NCI-H1417 (cell line): ENCODE results near the gene ARHGEF7.

ENCODE experiments used
- DNase-seq, 3 experiments: peaks; one replicate each; lab custom pipeline; 2025; lab: John Stamatoyannopoulos, UW

Gene ARHGEF7

DNA sequence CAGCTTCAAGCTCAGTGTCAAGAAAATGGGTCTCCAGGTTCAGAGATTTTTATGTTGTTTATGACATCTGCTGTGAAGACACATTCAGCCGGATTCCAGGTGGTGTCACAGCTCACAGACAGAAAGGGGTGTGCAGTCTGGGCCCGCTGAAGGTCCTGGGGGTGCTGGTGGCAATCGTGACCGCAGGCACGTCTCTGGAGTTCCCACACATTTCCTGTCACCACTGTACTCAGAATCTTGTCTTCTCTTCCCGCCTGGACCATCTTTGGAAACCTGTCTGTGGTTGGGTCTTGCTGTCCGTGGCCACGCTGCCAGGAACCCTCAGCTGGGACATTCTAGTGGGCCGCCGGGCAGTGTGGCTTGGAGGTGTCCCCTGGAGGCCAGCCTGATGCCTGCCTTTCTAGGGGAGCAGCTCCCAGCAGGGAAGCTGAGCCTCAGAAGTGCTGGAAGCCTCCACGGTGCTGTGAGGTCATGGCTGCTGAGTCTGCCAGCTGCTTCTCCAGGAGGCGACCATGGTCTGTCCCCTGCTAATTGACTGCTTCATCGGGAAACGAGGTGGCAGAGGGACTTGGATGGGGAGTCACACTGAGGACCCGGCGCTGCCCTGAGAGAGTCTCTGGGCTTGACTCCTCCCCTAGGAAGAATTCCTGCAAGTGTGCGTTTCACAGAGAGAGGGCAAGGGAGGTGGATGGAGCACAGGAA is 209.0 kb downstream of the ARHGEF7 start:
- DNase-seq: no peak

DNA sequence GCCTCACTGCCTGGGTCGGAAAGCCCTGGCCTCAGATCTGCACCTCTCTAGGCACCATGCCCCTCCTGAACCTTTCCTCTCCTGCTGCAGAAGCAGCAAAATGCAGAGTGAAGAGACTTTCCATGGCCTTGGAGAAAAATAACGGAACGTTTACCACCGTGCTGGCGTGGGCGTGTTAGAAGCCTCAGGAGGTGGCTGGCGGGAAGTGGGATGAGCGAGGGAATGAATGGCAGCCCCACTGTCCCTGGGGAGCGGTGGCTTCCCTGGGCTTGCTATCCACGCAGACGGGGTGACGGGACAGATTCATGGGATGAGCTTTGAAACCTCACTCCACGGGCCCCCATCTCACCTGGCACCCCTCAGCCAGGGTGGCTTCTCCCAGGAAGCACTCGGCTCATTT is 209.6 kb downstream of the ARHGEF7 start:
- DNase-seq: no peak

DNA sequence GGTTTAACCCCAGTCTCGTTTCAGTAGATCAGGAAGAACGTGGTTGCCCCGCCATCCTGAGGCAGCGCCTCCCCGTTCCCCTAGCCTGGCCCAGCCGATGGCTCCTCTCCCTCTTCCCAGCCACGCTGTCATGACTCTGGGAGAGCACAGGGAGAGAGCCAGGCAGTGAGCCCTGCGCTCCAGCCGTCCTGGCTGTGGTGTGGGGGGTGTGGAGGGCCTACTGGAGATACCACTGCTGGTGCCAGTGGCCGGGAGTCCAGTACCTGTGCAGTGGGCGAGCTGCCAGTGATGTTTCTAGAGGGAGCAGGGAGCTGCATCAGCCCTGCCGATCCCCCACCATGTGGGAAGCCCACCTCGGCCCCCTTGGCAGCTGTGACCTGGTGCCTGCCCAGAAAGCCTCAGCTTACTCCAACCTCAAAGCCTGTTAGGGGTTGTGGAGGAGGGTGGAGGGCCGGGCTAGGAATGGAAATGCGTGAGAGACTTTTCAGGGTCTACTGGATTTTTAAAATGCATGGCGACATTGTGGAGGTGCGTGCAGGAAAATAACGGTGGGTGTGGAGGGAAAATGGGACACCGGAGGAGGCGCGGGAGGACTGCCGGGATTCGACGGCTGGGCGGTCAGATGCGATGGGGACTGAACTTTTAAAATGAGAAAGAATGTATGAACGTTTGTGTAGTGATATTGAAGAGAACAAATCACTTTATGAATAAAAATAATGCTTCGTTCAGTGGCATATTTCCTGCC is 210.2 kb downstream of the ARHGEF7 start:
- DNase-seq: no peak

DNA sequence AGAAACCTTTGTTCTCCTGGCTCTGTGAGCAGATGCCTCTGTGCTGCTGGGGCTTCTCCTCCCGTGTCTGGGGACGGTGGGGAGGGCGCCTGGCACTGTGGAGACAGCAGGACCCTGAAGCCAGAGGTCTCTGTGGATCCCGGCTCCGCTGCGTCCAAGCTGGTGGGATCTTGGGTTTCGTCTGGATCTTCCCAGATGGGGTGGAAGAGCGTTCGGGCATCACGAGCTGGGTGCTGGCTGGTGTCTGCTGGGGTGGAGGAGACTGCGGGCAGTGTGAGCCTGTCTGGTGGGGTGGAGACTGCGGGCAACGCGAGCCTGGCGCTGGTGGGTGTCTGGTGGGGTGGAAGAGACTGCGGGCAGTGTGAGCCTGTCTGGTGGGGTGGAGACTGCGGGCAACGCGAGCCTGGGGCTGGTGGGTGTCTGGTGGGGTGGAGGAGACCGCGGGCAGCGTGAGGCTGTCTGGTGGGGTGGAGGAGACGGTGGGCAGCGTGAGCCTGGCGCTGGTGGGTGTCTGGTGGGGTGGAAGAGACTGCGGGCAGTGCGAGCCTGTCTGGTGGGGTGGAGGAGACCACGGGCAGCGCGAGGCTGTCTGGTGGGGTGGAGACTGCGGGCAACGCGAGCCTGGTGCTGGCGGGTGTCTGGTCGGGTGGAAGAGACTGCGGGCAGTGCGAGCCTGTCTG is 211.0 kb downstream of the ARHGEF7 start:
- no peak for DNase-seq

DNA sequence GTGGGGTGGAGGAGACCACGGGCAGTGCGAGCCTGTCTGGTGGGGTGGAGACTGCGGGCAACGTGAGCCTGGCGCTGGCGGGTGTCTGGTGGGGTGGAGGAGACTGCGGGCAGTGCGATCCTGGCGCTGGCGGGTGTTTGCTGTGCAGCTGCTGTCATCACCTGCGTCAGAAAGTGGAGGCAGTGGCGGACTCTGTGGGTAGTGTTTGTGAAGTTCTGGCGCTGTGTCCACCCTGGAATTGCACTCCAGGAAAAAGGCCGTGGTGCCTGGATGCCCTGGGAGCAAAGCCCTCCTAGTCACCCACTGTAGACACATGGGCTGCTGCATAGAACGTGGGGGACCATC is 211.5 kb downstream of the ARHGEF7 start:
- DNase-seq: no peak

DNA sequence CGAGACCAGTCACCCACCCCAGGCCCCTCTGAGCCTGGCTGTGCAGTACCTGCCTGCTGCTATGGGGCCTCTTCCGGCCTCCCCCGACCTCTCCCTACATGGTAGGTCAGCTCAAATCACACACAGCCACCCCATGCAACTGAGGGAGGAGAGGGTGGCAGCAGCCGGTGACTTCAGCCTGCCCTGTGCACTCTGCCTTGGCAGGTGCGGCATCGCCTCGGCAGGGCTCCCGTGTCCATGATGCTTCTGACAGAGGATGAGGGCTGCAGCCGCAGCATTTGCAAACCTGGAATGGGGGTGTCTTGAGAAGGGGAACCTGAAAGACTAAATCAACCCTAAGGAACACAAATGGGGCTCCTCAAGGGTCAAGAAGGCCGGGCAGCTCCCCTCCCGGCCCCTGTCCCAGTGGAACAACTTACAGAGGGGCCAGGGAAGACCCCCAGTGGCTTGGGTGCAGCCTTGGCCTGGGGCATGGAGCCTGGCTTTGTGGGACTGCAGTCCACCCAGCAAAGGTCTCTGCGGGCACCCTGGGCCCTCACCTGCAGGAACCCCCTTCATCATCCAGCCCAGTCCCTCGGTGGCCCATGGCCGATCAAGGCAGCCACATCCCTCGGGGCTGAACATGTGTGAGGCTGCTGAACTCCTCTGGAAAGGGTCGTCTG is 212.0 kb downstream of the ARHGEF7 start:
- no peak for DNase-seq

DNA sequence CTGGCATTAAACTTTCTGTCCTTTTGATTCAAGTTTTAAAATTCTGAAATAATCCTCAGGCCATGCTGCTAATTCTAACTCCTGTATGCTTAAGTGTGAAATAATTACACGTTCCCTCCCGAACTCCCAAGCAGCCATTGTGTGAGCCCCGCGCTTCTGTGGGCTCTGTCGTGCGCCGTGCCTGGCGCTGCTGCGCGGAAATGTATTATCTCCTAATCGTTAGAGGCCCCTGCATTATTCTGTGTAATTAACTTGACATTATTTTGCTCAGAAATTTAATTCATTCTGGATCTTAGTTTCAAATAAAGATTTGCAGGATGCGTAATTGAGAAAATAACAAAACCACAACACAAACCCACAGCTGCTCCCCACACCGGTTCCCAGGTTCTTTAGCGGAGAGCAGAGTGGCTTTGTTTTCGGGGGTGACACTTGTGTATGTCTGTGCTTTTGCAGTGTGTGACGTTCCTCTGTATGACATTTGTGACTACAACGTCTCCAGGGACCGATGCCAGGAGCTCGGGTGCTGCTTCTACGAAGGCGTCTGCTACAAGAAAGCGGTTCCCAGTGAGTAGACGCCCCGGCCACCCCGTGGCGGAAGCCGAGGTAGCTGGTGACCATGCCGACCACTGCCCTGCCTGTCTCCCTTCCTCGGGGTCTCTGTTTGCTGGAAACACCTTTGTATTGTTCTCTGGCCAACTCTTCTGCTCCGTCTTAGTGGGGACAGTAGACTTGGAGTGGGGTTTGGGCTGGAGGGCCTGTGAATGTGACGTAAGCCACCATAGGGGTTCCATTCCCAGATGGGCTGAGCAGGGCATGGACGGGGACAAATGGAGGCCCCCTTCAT is 212.8 kb downstream of the ARHGEF7 start:
- DNase-seq: peak in 1 of 3 experiments; percentile 33

DNA sequence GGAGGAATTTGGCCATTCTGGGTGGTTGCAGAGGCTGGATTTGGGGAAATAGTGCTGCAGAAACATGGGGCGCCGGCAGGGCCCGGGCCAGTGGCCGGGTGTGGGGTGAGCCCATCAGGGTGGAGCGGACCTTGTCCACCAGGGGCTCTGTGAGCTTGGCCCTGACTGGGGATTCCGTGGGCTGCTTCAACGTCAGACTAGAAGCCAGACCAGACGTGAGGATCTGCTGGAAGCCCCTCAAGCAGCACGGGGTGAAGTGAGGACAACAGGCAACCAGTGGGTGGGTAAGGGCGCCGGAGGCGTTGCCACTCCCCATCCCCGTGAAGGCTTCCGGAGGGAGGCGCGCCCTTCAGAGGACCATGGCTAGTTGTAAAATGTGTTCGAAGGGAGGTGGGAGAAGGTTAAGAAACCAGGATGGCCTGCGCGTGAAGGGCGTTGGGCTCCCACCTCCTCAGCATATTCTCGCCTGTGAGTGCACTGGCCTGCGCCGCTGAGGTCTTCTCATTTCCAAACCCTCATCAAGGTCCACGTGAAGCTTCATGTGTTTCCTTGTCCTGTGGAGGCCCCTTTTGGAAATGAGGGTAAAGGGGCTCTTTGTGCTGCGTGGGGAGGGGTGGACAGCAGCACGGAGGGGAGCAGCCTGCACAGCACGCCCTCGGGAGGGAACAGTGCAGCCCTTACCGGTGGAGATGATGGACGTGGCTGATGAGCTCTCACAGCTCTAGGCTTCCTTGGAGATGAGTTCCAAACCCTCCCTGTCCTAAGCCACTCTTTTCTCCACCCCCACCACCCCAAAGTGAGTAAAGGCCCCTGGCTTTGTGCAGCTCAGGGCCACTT is 213.7 kb downstream of the ARHGEF7 start:
- no peak for DNase-seq

DNA sequence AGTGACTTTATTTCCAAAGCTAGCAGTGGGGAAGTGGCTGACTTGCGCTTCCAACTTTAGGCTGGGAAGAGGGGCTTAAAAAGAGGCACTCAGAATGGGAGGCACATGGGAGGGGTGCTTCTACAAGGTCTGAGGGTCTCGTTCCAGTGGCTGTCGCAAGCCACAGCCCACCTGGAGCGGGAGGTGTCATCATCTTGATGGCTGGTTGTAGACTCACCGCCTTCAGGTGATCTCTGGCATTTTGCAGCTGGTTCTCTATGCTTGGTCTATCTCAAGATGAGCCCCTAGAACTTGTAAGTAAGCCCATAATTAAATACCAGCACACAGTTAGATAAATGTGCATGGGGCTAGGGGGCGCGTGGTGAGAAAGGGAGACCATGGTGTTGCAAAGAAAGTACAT is 214.5 kb downstream of the ARHGEF7 start:
- no peak for DNase-seq

DNA sequence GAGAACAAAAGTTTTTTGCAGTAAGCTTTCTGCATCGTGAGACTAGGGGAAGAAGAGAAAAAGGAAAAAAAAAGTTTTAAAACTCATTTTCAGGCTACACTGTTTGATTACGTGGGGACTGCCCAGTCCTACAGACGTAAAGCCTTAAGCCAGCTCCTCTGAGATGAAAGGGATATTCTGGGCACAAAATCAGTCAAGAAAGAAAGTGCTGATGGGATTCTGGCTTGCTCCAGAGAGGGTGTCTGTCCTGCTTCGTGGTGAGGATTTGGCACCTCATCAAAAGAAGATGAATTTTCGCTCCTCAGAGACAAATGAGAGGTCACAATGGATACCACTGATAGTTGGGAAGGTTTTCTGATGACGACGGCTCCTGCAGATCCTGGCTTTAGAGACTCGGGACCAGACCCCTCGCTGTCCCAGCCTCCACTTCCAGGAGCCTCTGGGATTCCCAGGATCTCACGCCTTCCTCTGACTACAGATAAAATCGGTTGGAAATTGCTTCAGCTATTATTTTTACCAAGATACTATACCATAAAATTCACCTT is 215.0 kb downstream of the ARHGEF7 start:
- DNase-seq: no peak

DNA sequence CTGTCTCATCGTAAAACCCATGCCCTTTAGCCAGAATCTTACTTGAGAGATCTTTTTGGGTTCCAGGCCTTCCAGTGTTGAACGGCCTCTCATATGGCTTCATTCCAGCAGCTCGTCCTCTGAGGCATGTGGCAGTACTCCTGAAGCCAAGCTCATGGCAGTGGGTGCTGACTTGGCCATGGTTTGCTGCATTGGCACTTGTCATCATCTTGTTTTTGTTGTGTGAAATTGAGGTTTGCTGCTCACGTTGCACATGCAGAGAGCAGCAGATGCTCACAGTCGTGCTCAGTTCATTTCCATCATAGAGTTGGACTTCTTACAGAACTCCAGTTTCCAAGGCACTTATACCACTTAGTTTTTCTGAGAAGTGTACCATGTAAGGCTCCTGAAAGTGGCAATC is 220.2 kb downstream of the ARHGEF7 start:
- no peak for DNase-seq

DNA sequence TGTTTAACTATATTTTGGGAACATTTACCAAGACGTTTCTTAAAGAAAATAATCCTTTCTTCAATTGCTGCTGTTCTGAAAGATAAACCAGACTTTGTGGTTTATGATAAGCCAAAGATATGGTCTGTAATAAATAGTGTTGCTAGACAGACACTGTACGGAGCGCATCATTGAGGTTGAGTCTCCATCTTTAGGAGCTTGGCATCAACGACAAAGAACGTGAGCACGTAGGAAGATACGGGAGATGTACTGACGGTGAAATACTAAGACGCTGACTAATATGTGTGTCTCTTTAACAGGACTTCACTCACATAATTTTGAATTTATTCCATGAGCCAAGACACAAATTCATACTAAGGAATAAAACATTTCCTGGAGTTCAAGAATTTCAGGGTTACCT is 221.6 kb downstream of the ARHGEF7 start:
- DNase-seq: no peak

DNA sequence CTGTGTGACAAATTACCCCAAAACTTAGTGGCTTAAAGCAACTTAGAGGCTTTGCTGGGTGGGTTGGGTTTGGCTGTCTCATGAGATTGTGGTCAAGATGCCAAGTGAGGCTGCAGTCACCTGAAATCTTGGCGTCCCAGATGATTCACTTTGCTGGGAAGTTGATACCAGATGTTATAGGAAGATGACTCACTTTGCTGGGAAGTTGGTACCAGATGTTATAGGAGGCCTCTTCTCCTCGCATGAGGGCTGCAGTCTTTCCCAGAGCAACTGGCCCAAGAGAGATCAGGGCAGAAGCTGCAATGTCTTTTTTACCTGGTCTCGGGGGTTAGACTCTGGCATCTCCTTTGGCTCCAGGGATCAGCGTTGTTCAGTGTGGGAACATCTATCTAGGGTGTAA is 222.1 kb downstream of the ARHGEF7 start:
- DNase-seq: no peak

DNA sequence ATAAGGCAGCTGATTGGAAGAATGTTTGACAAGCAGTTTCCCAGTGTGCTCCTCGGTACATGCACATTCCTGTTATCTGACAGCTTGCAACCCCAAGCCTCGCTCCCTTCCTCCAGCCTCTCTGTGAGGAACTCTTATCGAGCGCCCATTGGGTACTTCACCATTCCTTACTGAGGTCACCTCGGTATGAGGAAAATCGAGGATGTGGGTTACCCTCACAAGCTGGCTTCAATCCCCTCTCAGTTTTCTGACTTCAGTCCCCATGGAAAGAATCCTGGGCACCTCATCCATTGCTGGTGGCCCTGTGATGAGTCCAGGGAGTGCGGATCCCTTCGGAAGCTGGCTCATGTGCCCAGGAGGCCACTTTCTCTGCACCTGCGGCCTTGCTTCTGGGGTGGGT is 222.6 kb downstream of the ARHGEF7 start:
- DNase-seq: no peak

DNA sequence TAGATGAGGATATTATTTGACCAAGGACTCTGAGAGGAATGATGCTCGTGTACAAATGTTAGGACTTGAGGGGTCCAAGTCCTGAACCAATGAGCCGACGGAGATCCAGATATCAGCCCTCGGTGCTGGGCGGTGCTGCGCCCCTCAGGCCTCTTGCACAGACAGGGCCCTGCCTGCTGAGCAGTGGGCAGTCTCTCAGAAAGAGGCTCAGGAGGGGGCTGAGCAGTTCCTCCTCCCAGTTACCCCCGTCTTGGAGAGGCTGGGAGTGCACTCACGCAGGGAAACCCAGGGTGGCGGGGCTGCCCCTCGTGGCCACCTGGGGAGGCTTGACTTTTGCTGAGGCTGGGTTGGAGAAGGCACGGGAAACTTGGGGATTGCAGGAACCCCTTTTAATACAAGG is 223.7 kb downstream of the ARHGEF7 start:
- no peak for DNase-seq

DNA sequence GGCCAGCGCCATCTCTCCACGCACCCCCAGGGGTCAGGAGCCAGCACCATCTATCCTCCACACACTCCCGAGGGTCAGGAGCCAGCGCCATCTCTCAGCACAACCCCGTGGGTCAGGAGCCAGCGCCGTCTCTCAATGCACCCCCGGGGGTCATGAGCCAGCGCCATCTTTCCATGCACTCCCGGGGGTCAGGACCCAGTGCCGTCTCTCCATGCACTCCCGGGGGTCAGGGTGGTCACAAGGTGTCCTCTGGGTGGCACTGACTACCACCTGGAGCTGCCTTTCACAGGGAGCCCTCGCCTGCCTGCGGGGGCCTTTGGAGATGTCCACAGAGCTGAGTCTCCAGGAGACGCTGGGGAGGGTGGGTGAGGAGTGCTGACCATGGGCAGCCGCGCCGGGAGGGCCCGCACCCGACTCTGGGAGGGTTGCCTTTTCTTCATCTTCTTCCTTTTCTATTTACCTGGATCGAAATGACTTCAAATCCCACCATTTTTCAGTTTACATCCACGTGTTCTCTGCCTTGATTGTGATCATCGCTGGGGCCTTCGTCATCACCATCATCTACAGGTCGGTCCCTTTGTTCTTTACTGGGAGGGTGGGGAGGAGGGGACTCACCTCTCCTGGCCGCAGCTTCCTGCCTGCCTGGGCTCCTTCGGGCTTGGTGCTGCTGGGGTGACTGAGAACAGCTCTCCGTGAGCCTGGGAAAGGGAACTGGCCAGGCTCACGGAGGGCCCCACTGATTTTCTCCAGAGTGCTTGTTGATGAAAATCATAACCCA is 224.4 kb downstream of the ARHGEF7 start:
- no peak for DNase-seq

DNA sequence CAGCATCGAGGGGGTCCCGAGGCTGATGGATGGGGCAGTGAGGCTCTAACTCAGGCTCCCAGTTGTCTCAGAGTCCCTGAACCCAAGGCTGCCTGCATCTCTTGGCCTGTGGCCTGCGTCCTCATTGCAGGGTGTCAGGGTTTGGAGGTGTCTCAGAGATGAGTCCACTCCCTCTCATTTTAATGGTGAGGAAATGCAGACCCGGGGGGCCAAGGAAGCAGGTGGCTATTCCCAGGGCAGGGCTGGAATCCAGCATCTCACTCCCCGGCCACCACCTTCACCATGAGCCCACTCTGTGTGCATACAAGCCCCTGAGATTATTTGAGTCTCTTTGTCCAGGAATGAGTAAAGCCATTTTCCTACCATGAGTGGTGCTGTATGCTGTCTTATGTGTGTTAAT is 226.8 kb downstream of the ARHGEF7 start:
- DNase-seq: no peak

DNA sequence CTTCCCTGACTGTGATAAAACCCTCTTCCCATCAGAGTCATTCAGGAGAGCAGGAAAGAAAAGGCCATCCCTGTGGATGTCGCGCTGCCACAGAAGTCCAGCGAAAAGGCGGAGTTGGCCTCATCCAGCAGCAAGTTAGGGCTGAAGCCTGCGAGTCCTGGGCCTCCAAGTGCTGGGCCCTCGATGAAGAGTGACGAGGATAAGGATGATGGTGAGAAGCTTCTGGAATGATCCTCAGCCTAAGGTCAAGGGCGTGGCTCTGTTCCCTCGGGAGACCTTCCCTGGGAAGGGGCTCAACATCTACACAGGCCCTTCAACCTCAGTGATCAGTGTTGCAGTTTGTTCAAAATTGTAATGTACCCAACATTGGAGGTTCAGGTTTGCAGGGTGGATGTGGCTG is 227.6 kb downstream of the ARHGEF7 start:
- no peak for DNase-seq

DNA sequence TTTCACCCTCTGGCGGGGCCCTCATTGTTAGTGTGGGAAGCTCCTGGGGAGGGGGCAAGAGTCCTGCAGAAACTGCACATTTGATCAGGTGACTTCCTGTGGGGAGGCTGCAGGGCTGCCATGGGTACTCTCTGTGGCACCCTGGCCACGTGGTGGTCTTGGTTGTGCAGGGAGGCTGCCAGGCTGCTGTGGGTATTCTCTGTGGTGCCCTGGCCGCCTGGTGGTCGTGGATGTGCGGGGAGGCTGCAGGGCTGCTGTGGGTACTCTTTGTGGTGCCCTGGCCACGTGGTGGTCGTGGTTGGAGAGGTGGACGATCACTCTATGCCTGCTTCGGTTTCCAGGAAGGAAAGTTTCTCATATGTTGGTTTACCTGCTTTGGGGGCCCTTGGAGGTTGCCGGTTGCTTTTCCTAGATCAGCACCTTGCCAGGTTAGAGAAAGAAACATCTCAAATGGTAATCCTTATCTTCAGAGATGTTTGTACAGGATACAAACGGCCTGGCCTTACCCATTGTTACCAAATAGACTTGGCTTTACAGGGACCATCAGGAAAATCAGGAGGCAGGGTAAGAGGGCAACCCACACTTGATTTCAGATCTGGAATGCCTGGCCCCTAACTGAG is 228.2 kb downstream of the ARHGEF7 start:
- no peak for DNase-seq
